SHP77 (cell line): Measurements from ENCODE around the gene JPT2.

ENCODE experiments used
- DNase-seq, 2 experiments: peaks; one replicate each; lab custom pipeline; 2025; lab: John Stamatoyannopoulos, UW

The JPT2 gene

GRCh38 chr16:1677942-1678499 lies at the start of gene JPT2:
Gene JPT2 (plus strand): TSS chr16:1678279. CDS start chr16:1678313, 34 bp downstream.
- peak; percentile 94 to 96 for DNase-seq

GRCh38 chr16:1630450-1631213 lies 47.4 kb upstream of the JPT2 start:
- no peak for DNase-seq

GRCh38 chr16:1631230-1631629 lies 46.8 kb upstream of the JPT2 start:
- no peak for DNase-seq

GRCh38 chr16:1631931-1632637 lies 46.0 kb upstream of the JPT2 start:
- no peak for DNase-seq

- no peak for DNase-seq
Measured at GRCh38 chr16:1632638-1632970, 45.5 kb upstream of the JPT2 start.

GRCh38 chr16:1633310-1633709 lies 44.8 kb upstream of the JPT2 start:
- DNase-seq = no peak

- no peak for DNase-seq
Measured at GRCh38 chr16:1634541-1634940, 43.5 kb upstream of the JPT2 start.

GRCh38 chr16:1635070-1635469 lies 43.0 kb upstream of the JPT2 start:
- DNase-seq = no peak

- no peak for DNase-seq
Measured at GRCh38 chr16:1637526-1637925, 40.6 kb upstream of the JPT2 start.

GRCh38 chr16:1638757-1639156 lies 39.3 kb upstream of the JPT2 start:
- DNase-seq = no peak

GRCh38 chr16:1639282-1639681 lies 38.8 kb upstream of the JPT2 start:
- DNase-seq = no peak

- DNase-seq = no peak
Measured at GRCh38 chr16:1639860-1640259, 38.2 kb upstream of the JPT2 start.

GRCh38 chr16:1640261-1640941 lies 37.7 kb upstream of the JPT2 start:
- DNase-seq = no peak

GRCh38 chr16:1641261-1641660 lies 36.8 kb upstream of the JPT2 start:
- DNase-seq = no peak

- no peak for DNase-seq
Measured at GRCh38 chr16:1642148-1642547, 35.9 kb upstream of the JPT2 start.

GRCh38 chr16:1642753-1643152 lies 35.3 kb upstream of the JPT2 start:
- no peak for DNase-seq

- no peak for DNase-seq
Measured at GRCh38 chr16:1643521-1643920, 34.6 kb upstream of the JPT2 start.

- no peak for DNase-seq
Measured at GRCh38 chr16:1645914-1646525, 32.1 kb upstream of the JPT2 start.

- no peak for DNase-seq
Measured at GRCh38 chr16:1647856-1648255, 30.2 kb upstream of the JPT2 start.

GRCh38 chr16:1650131-1650530 lies 27.9 kb upstream of the JPT2 start:
- no peak for DNase-seq

GRCh38 chr16:1651094-1651973 lies 26.7 kb upstream of the JPT2 start:
- no peak for DNase-seq
